ENCODE data around the gene KCNG4. TPM values are rescaled to one million over a fixed set of nuclear protein-coding genes. Genes with fewer than 3 reads are reported as not detected.
A peak's percentile ranks its signal among the peaks of the same experiment; 100 is the strongest.

The KCNG4 gene
- total RNA-seq, 1 experiment from 2014 or later = not detected

- Histone ChIP-seq H3K9me3 (ENCODE audit: control insufficient read depth, insufficient read depth, low read depth, low read length) (no peaks in the 10 kb centered on the region), H3K36me3 (ENCODE audit: control insufficient read depth, insufficient read depth, low read length) (no peaks in the 10 kb centered on the region), H3K4me3 (ENCODE audit: low read depth in 2 of 2, low read length in 2 of 2) (no peak overlapping the region), H3K27me3 (ENCODE audit: control insufficient read depth, insufficient read depth, low read length) (no peaks in the 10 kb centered on the region; the same call in 1 of the 2 replicates), H3K27ac (ENCODE audit: low read length) (no peak overlapping the region), H3K4me1 (ENCODE audit: control insufficient read depth, insufficient read depth, low read length) (no peaks in the 10 kb centered on the region)
- TF ChIP-seq REST (IDR thresholded peaks at IDR 0.05; ENCODE audit: insufficient read depth in 1 of 2, low read depth in 2 of 2, low read length in 1 of 2) (no peak), TCF7L2 (IDR thresholded peaks at IDR 0.05; ENCODE audit: low read depth, low read length) (no peak), POLR2AphosphoS5 (IDR thresholded peaks at IDR 0.05; ENCODE audit: low read depth, low read length) (no peak), SIN3A (IDR thresholded peaks at IDR 0.05; ENCODE audit: borderline replicate concordance, insufficient read depth, low read depth, low read length) (no peak), CTCF (IDR thresholded peaks at IDR 0.05) (no peak)
- intact Hi-C loops (cut with micrococcal nuclease; ENCODE audit: unreplicated experiment) (no loop called here), in situ Hi-C loops (cut with HindIII; ENCODE audit: low pct_unique_long_range_greater_than_20kb, low sequenced_read_pairs) (no loop called here)
- ChIA-PET CTCF (interaction anchor here (0.5 kb wide), 1 partner anchor 85 kb away, joined by 3 read pairs; no protein-coding TSS in a partner anchor), POLR2A (no interaction called here)
- DNase-seq (ENCODE audit: low read depth, low spot score) (no peak), ATAC-seq (no peak)
- no TSS peak for BruUV-seq (replicated peaks)
These were observed 38.5 kb upstream of the KCNG4 start for GRCh38 chr16:84278333-84278732.

- Histone ChIP-seq H3K9me3 (ENCODE audit: control insufficient read depth, insufficient read depth, low read depth, low read length) (no peaks in the 10 kb centered on the region), H3K27ac (ENCODE audit: low read length) (no peak overlapping the region), H3K4me3 (ENCODE audit: low read depth in 2 of 2, low read length in 2 of 2) (no peak overlapping the region), H3K4me1 (ENCODE audit: control insufficient read depth, insufficient read depth, low read length) (no peaks in the 10 kb centered on the region), H3K27me3 (ENCODE audit: control insufficient read depth, insufficient read depth, low read length) (no peaks in the 10 kb centered on the region; the same call in 1 of the 2 replicates), H3K36me3 (ENCODE audit: control insufficient read depth, insufficient read depth, low read length) (no peaks in the 10 kb centered on the region)
- ATAC-seq (peak; percentile 87), DNase-seq (ENCODE audit: low read depth, low spot score) (no peak)
- POLR2A ChIA-PET = no interaction called here
- in situ Hi-C loops (cut with HindIII; ENCODE audit: low pct_unique_long_range_greater_than_20kb, low sequenced_read_pairs) = no loop called here
- CTCF ChIA-PET = interaction anchor here (0.5 to 0.6 kb wide), 4 partner anchors 54 to 228 kb away, joined by 3 to 5 read pairs (median 4); no protein-coding TSS in a partner anchor
- TF ChIP-seq REST (IDR thresholded peaks at IDR 0.05; ENCODE audit: insufficient read depth in 1 of 2, low read depth in 2 of 2, low read length in 1 of 2) (no peak), CTCF (IDR thresholded peaks at IDR 0.05) (peak; percentile 88)
- intact Hi-C loops (cut with micrococcal nuclease; ENCODE audit: unreplicated experiment) = no loop called here
- BruUV-seq (replicated peaks) = no TSS peak
These were observed 37.5 kb upstream of the KCNG4 start for GRCh38 chr16:84277244-84277823.
